ENCODE measurements around the gene RAB40B.
A peak's percentile ranks its signal among the peaks of the same experiment; 100 is the strongest.

DNA sequence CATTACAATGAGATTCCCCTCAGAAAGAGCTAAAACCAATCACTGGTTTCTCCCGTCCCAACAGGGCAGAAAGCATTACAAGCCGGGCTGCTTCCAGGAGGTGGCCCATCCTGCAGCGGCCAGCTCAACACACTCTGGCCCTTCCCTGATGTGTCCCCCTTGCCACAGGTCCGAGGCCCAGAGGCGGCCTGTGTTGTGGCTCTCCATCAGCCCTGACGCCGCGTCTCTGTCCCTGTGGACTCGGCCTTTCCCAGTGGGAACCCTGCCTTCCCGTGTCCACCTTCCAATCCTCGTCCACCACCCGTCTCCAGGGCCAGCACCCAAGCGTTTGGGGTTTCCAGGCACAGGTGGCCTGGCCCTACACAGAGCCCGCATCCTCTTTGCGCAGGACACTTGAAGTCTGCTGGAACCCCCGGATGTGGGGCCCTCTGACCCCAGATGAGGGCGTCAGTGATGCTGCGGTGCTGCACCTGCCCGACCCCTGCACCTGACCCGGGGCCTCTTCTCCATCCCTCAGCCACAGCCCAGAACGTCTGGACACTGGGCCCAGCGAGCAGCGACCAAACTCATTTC, 21.1 kb downstream of the RAB40B start:
- TF ChIP-seq EZH2phosphoT487 (IDR thresholded peaks at IDR 0.05; ENCODE audit: borderline replicate concordance, low read depth, low read length), result no peak
- TF ChIP-seq, protein P1, sequence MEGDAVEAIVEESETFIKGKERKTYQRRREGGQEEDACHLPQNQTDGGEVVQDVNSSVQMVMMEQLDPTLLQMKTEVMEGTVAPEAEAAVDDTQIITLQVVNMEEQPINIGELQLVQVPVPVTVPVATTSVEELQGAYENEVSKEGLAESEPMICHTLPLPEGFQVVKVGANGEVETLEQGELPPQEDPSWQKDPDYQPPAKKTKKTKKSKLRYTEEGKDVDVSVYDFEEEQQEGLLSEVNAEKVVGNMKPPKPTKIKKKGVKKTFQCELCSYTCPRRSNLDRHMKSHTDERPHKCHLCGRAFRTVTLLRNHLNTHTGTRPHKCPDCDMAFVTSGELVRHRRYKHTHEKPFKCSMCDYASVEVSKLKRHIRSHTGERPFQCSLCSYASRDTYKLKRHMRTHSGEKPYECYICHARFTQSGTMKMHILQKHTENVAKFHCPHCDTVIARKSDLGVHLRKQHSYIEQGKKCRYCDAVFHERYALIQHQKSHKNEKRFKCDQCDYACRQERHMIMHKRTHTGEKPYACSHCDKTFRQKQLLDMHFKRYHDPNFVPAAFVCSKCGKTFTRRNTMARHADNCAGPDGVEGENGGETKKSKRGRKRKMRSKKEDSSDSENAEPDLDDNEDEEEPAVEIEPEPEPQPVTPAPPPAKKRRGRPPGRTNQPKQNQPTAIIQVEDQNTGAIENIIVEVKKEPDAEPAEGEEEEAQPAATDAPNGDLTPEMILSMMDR (conservative IDR thresholded peaks at IDR 0.05; ENCODE audit: low read length), result peak; percentile 45; the same call in 1 of the 2 replicates

Data from OCI-LY7 (cell line).